Myocyte (in vitro differentiated cells): ENCODE data around the gene ZGPAT. TPM values are rescaled to one million over a fixed set of nuclear protein-coding genes. Genes with fewer than 3 reads are reported as not detected.

Experiments used
- DNase-seq: peaks from one replicate; pipeline ENCODE4 v3.0.0-alpha.2; 2012; ENCODE audit warnings: low read depth
- total RNA-seq: library from RNA; depleted of rRNA; stranded (reverse); fragments of >200 nt; gene quantifications from 2 replicates; pipeline ENCODE4 v1.2.3, GENCODE V29; 2014

Gene ZGPAT
- total RNA-seq, 1 donor from 2014 or later: 21.4 TPM

- DNase-seq: no peak
These were observed 24.6 kb downstream of the ZGPAT start for GRCh38 chr20:63732118-63733095.

GRCh38 chr20:63733117-63733516 is 25.3 kb downstream of the ZGPAT start:
- no peak for DNase-seq

GRCh38 chr20:63733579-63734081 is 25.8 kb downstream of the ZGPAT start:
- no peak for DNase-seq

GRCh38 chr20:63734111-63734945 is 26.5 kb downstream of the ZGPAT start:
- DNase-seq: no peak

- no peak for DNase-seq
These were observed 27.4 kb downstream of the ZGPAT start for GRCh38 chr20:63734946-63735858.

- peak; percentile 13 for DNase-seq
These were observed 28.2 kb downstream of the ZGPAT start, which contains the start of gene LIME1 for GRCh38 chr20:63735859-63736718. TSS of gene LIME1 (plus strand) at chr20:63736664. CDS start at chr20:63737550, 886 bp downstream.

GRCh38 chr20:63736893-63737694 is 29.3 kb downstream of the ZGPAT start:
- DNase-seq: no peak

- no peak for DNase-seq
These were observed 29.8 kb downstream of the ZGPAT start for GRCh38 chr20:63737695-63737944.

GRCh38 chr20:63737945-63738686 is 30.3 kb downstream of the ZGPAT start:
- no peak for DNase-seq

- DNase-seq: peak; percentile 18
These were observed 30.9 kb downstream of the ZGPAT start for GRCh38 chr20:63738687-63739129.

- peak; percentile 81 for DNase-seq
These were observed 31.6 kb downstream of the ZGPAT start, which contains the start of gene SLC2A4RG for GRCh38 chr20:63739130-63740069. TSS of gene SLC2A4RG (plus strand) at chr20:63739776. CDS start at chr20:63739913, 137 bp downstream.

GRCh38 chr20:63740070-63740626 is 32.3 kb downstream of the ZGPAT start:
- peak; percentile 63 for DNase-seq

- peak; percentile 95 for DNase-seq
These were observed 33.0 kb downstream of the ZGPAT start for GRCh38 chr20:63740627-63741353.

- no peak for DNase-seq
These were observed 33.5 kb downstream of the ZGPAT start for GRCh38 chr20:63741354-63741675.

GRCh38 chr20:63741676-63742380 is 34.0 kb downstream of the ZGPAT start:
- no peak for DNase-seq
